A673 (cell line): ENCODE results near the gene TTC33. TPM values are rescaled to one million over a fixed set of nuclear protein-coding genes. Genes with fewer than 3 reads are reported as not detected.

Experiments
- BruUV-seq: library from RNA; stranded (reverse); fragments of 400-500 nt; replicated peaks from 2 replicates; lab custom pipeline; 2021; lab: Mats Ljungman, UMichigan
- CTCF ChIA-PET: fragments of 300-600 bp; sonication (Branson Sonifier 250); formaldehyde crosslinking; loops from one replicate; lab custom pipeline; 2022; ENCODE audit warnings: antibody characterized with exemption; lab: Charles Lee
- POLR2A ChIA-PET: fragments of 300-600 bp; sonication (Branson Sonifier 250); formaldehyde crosslinking; loops from one replicate; lab custom pipeline; 2022; ENCODE audit warnings: antibody characterized with exemption; ENCODE audit not compliant: low non-redundant PET; lab: Charles Lee
- DNase-seq: peaks from one replicate; pipeline ENCODE4 v3.0.0-alpha.2; 2015; ENCODE audit warnings: low spot score
- H3K27ac ChIP-seq: fragments of 200-600 bp; sonication (generic); 2 replicates; pipeline ENCODE4 v1.5.1; 2016; ENCODE audit warnings: mixed run types, low read depth, mild to moderate bottlenecking, mixed read lengths, antibody characterized with exemption, low read length; ENCODE audit not compliant: poor library complexity, severe bottlenecking
- H3K27me3 ChIP-seq: fragments of 200-600 bp; sonication (generic); replicated peaks from 2 replicates; pipeline ENCODE4 v1.6.1; 2017; ENCODE audit warnings: mixed run types, low read depth, mild to moderate bottlenecking, mixed read lengths, antibody characterized with exemption, low read length; ENCODE audit not compliant: insufficient read depth, poor library complexity
- H3K36me3 ChIP-seq: fragments of 200-600 bp; sonication (generic); 2 replicates; pipeline ENCODE4 v1.6.1; 2016; ENCODE audit warnings: mixed run types, mild to moderate bottlenecking, mixed read lengths, antibody characterized with exemption, low read length; ENCODE audit not compliant: insufficient read depth, poor library complexity, severe bottlenecking
- H3K4me1 ChIP-seq: fragments of 200-600 bp; sonication (generic); 2 replicates; pipeline ENCODE4 v1.6.1; 2017; ENCODE audit warnings: mixed run types, mild to moderate bottlenecking, mixed read lengths, antibody characterized with exemption, low read length; ENCODE audit not compliant: insufficient read depth, poor library complexity, severe bottlenecking
- H3K4me3 ChIP-seq: fragments of 200-600 bp; sonication (generic); 2 replicates; pipeline ENCODE4 v1.5.1; 2016; ENCODE audit warnings: low read depth, mixed run types, mild to moderate bottlenecking, mixed read lengths, low read length; ENCODE audit not compliant: poor library complexity, severe bottlenecking
- H3K9me3 ChIP-seq: fragments of 200-600 bp; sonication (generic); 2 replicates; pipeline ENCODE4 v1.6.1; 2016; ENCODE audit warnings: mixed run types, low read depth, mild to moderate bottlenecking, mixed read lengths, antibody characterized with exemption, low read length; ENCODE audit not compliant: poor library complexity, severe bottlenecking
- CTCF ChIP-seq: fragments of 300-800, 200-600 bp; sonication (generic); conservative IDR thresholded peaks from 2 replicates; pipeline ENCODE4 v1.5.1; 2017; ENCODE audit warnings: low read depth, mild to moderate bottlenecking, antibody characterized with exemption, low read length, moderate library complexity, mixed read lengths
- EZH2 ChIP-seq: fragments of 200-600 bp; sonication (generic); IDR thresholded peaks from 2 replicates; pipeline ENCODE4 v1.6.1; 2017; ENCODE audit warnings: borderline replicate concordance, low read depth, mild to moderate bottlenecking, mixed read lengths, antibody characterized with exemption, low read length; ENCODE audit not compliant: poor library complexity, severe bottlenecking
- intact Hi-C: fragments of 100-400 bp; cut with micrococcal nuclease; formaldehyde crosslinking; loops from one replicate; pipeline ENCODE4 v1.10.0; 2022; ENCODE audit not compliant: unreplicated experiment
- total RNA-seq: library from RNA; stranded (reverse); gene quantifications from 2 replicates; pipeline ENCODE4 v1.2.3, GENCODE V29; 2021

TTC33 gene
- total RNA-seq, 1 experiment from 2014 or later, result 17.0 TPM

GRCh38 chr5:40679148-40679912, 76.4 kb downstream of the TTC33 start:
- intact Hi-C loops, result no loop called here
- Histone ChIP-seq H3K27ac (peak overlapping the region; percentile 87), H3K27me3 (peaks cover 11% of the 10 kb centered on the region), H3K4me1 (peaks cover 26% of the 10 kb centered on the region), H3K36me3 (no peaks in the 10 kb centered on the region), H3K9me3 (no peaks in the 10 kb centered on the region), H3K4me3 (peak overlapping the region; percentile 65)
- ChIA-PET CTCF (interaction anchor here (0.7 kb wide), 1 partner anchor 542 kb away, joined by 5 read pairs; no protein-coding TSS in a partner anchor), POLR2A (no interaction called here)
- DNase-seq, result peak; percentile 95
- BruUV-seq, result no TSS peak
- TF ChIP-seq CTCF (no peak), EZH2 (no peak)

GRCh38 chr5:40678460-40679147, 77.2 kb downstream of the TTC33 start:
- POLR2A ChIA-PET, result no interaction called here

DNA sequence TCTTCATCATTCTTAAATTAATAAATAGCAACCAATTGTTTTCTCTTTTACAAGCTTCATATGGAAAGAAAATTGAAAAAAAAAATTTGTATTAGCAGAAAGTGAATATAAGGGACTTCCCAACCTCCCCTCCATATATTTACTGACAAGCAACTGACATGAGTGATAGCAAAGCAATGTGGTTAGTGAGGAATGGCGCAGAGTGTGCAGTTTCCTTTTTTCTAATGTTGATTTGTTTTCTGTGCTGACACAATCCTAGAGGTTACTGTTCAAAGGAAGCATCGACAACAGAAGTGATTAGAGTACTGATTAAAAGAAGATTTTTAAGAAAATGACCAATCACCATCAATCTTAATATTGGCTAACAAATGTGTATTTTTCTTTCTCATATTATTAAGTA, 77.7 kb downstream of the TTC33 start:
- Histone ChIP-seq H3K36me3 (no peaks in the 10 kb centered on the region), H3K4me3 (no peak overlapping the region), H3K9me3 (no peaks in the 10 kb centered on the region), H3K27me3 (peaks cover 11% of the 10 kb centered on the region), H3K4me1 (peaks cover 26% of the 10 kb centered on the region), H3K27ac (no peak overlapping the region)
- POLR2A ChIA-PET, result no interaction called here
- TF ChIP-seq EZH2 (no peak), CTCF (no peak)
- CTCF ChIA-PET, result no interaction called here
- no peak for DNase-seq
- intact Hi-C loops, result no loop called here
- no TSS peak for BruUV-seq

More at GRCh38 chr5:40678460-40679147, 77.2 kb downstream of the TTC33 start:
- intact Hi-C loops, result no loop called here
- TF ChIP-seq EZH2 (no peak), CTCF (no peak)
- H3K4me3 ChIP-seq, result peak overlapping the region; percentile 65
- no peaks in the 10 kb centered on the region for H3K9me3 ChIP-seq
- CTCF ChIA-PET, result no interaction called here
- H3K4me1 ChIP-seq, result peaks cover 26% of the 10 kb centered on the region
- no peak for DNase-seq
- BruUV-seq, result TSS peak; percentile 91
- no peaks in the 10 kb centered on the region for H3K36me3 ChIP-seq
- H3K27ac ChIP-seq, result peak overlapping the region; percentile 87
- H3K27me3 ChIP-seq, result peaks cover 11% of the 10 kb centered on the region
